HEK293T (cell line): ENCODE data around the gene ABCA3.

ENCODE experiments used
- ARNT ChIP-seq: fragments of 450-650 bp; IDR thresholded peaks from 2 replicates; pipeline ENCODE4 v1.6.1; 2017; ENCODE audit warnings: mild to moderate bottlenecking
- BHLHE40 ChIP-seq: fragments of 450-650 bp; IDR thresholded peaks from 2 replicates; pipeline ENCODE4 v1.6.1; 2016; ENCODE audit warnings: mild to moderate bottlenecking, moderate library complexity, borderline replicate concordance
- CTBP1 ChIP-seq: fragments of 450-650 bp; IDR thresholded peaks from 2 replicates; pipeline ENCODE4 v1.6.1; 2016; ENCODE audit warnings: borderline replicate concordance
- FOXK2 ChIP-seq: fragments of 450-650 bp; IDR thresholded peaks from 2 replicates; pipeline ENCODE4 v1.6.1; 2016; ENCODE audit warnings: mild to moderate bottlenecking
- FOXM1 ChIP-seq: fragments of 450-650 bp; IDR thresholded peaks from 2 replicates; pipeline ENCODE4 v1.6.1; 2017; ENCODE audit warnings: mild to moderate bottlenecking, borderline replicate concordance
- L3MBTL2 ChIP-seq: fragments of 450-650 bp; conservative IDR thresholded peaks from 2 replicates; pipeline ENCODE4 v1.6.1; 2016; ENCODE audit warnings: mild to moderate bottlenecking
- LEF1 ChIP-seq: fragments of 450-650 bp; IDR thresholded peaks from 2 replicates; pipeline ENCODE4 v1.6.1; 2017; ENCODE audit warnings: mild to moderate bottlenecking, borderline replicate concordance
- SP1 ChIP-seq: fragments of 450-650 bp; IDR thresholded peaks from 2 replicates; pipeline ENCODE4 v1.6.1; 2017
- SUZ12 ChIP-seq: fragments of 450-650 bp; IDR thresholded peaks from 2 replicates; pipeline ENCODE4 v1.6.1; 2016; ENCODE audit warnings: mild to moderate bottlenecking
- TARDBP ChIP-seq: fragments of 450-650 bp; IDR thresholded peaks from 2 replicates; pipeline ENCODE4 v1.6.1; 2016
- ZNF384 ChIP-seq: fragments of 450-650 bp; IDR thresholded peaks from 2 replicates; pipeline ENCODE4 v1.6.1; 2016
- TF ChIP-seq, protein P1 (sequence below): fragments of 450-650 bp; IDR thresholded peaks from 2 replicates; pipeline ENCODE4 v1.6.1; 2016

DNA sequence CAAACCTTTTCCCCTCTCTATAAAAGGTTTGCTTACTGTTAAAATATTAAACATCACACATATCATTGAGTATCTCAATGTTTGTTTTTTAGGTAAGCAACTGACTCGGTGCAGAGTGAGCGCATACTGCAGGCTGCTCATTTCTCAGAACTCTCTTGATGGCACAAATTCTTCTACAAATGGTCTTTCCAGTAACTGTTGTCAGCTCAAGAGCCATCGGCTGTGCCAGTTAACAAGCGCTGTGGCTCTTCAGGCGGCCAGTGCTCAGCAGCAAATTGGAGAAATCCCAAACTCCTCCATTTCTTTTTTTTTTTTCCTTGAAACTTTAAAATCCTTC lies 8.6 kb downstream of the ABCA3 start:
- no peak for TF ChIP-seq LEF1
- no peak for TF ChIP-seq ZNF384
- TF ChIP-seq BHLHE40: no peak
- TF ChIP-seq FOXK2: no peak
- no peak for TF ChIP-seq FOXM1
- TF ChIP-seq CTBP1: no peak
- no peak for TF ChIP-seq L3MBTL2
- no peak for TF ChIP-seq SUZ12
- TF ChIP-seq TARDBP: no peak
- TF ChIP-seq, protein P1, sequence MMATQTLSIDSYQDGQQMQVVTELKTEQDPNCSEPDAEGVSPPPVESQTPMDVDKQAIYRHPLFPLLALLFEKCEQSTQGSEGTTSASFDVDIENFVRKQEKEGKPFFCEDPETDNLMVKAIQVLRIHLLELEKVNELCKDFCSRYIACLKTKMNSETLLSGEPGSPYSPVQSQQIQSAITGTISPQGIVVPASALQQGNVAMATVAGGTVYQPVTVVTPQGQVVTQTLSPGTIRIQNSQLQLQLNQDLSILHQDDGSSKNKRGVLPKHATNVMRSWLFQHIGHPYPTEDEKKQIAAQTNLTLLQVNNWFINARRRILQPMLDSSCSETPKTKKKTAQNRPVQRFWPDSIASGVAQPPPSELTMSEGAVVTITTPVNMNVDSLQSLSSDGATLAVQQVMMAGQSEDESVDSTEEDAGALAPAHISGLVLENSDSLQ: no peak
- TF ChIP-seq SP1: no peak
- TF ChIP-seq ARNT: no peak
